HG02870 (cell line): ENCODE data around the gene RAB35.

Source experiments
- ATAC-seq: cut with Tn5 transposase; IDR thresholded peaks from one replicate; pipeline ENCODE4 v1.9.1; 2021; ENCODE audit warnings: mild to moderate bottlenecking, moderate library complexity; ENCODE audit not compliant: unreplicated experiment

The RAB35 gene

GRCh38 chr12:120116441-120116791 is at the start of gene RAB35:
TSS of gene RAB35 (minus strand) at chr12:120116753. CDS start at chr12:120116650, 103 bp downstream.
- ATAC-seq: no peak

GRCh38 chr12:120164293-120164692 is 47.7 kb upstream of the RAB35 start:
- ATAC-seq: no peak

- no peak for ATAC-seq
Measured at GRCh38 chr12:120162763-120163162, 46.2 kb upstream of the RAB35 start.

GRCh38 chr12:120161852-120162251 is 45.3 kb upstream of the RAB35 start:
- ATAC-seq: no peak

- no peak for ATAC-seq
Measured at GRCh38 chr12:120159509-120160237, 43.1 kb upstream of the RAB35 start.

GRCh38 chr12:120158351-120158750 is 41.8 kb upstream of the RAB35 start:
- ATAC-seq: no peak

- no peak for ATAC-seq
Measured at GRCh38 chr12:120157678-120158077, 41.1 kb upstream of the RAB35 start.

- peak; percentile 82 for ATAC-seq
Measured at GRCh38 chr12:120156315-120157259, 40.0 kb upstream of the RAB35 start.

- no peak for ATAC-seq
Measured at GRCh38 chr12:120155072-120155471, 38.5 kb upstream of the RAB35 start.

- no peak for ATAC-seq
Measured at GRCh38 chr12:120150919-120151525, 34.5 kb upstream of the RAB35 start.

- no peak for ATAC-seq
Measured at GRCh38 chr12:120148011-120148410, 31.5 kb upstream of the RAB35 start.

- no peak for ATAC-seq
Measured at GRCh38 chr12:120145164-120145563, 28.6 kb upstream of the RAB35 start.

GRCh38 chr12:120144215-120144614 is 27.7 kb upstream of the RAB35 start:
- no peak for ATAC-seq

- ATAC-seq: no peak
Measured at GRCh38 chr12:120142231-120142877, 25.8 kb upstream of the RAB35 start.

GRCh38 chr12:120141336-120141735 is 24.8 kb upstream of the RAB35 start:
- no peak for ATAC-seq

- no peak for ATAC-seq
Measured at GRCh38 chr12:120140603-120141002, 24.1 kb upstream of the RAB35 start.

GRCh38 chr12:120139958-120140357 is 23.4 kb upstream of the RAB35 start:
- no peak for ATAC-seq

- no peak for ATAC-seq
Measured at GRCh38 chr12:120138366-120138765, 21.8 kb upstream of the RAB35 start.

GRCh38 chr12:120137833-120138232 is 21.3 kb upstream of the RAB35 start:
- ATAC-seq: no peak

GRCh38 chr12:120136093-120136770 is 19.7 kb upstream of the RAB35 start:
- ATAC-seq: no peak
